ENCODE measurements around the gene CDH4. TPM values are rescaled to one million over a fixed set of nuclear protein-coding genes. Genes with fewer than 3 reads are reported as not detected.

Gene CDH4
- total RNA-seq, 2 donors from 2014 or later: 0.05 to 2.2 TPM

DNA sequence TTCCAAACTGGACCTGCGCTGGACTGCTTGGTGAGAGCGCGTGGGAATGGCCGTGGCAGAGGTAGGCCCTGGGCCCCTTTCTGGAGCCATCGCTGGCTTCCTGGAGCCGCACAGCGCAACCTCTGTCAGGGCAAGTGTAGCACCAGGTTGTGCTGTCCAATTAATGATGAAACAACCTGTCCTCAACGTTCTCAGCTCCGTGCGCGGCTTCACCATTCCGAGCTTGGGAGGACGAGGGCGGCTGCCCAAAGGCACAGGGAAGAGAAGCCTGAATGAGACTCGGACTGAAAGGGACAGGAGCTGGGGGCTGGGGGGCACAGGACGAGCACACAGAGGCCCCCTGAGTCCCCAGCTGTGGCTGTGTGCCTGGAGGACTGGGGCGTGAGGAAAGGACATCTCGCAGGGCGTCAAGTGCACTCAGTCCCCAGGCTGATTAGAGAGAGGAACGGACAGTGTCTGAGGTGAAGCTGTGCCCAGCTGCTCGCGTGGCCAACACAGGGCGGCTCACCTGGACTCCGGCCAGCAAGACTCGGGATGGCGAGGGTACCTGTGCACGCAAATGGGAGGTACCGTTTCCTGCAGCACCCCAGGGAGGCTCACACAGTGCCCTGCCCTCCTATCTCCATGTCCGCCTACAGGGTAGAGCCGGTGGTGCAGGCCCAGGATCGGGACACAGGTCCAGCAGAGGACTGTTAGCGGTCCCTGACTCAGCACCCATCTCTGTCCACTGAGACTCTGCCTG is 410.3 kb downstream of the CDH4 start:
- 89% methylated on average over 26 of the region's 32 CpGs for WGBS
- H3K27me3 ChIP-seq (replicated peaks; ENCODE audit: insufficient read depth): no peaks in the 10 kb centered on the region
- H3K9me3 ChIP-seq: no peaks in the 10 kb centered on the region
- no peaks in the 10 kb centered on the region for H3K4me1 ChIP-seq (replicated peaks)
- DNase-seq (ENCODE audit: low spot score): no peak
- intact Hi-C loops (cut with DNase I): no loop called here
- TF ChIP-seq, protein P1, sequence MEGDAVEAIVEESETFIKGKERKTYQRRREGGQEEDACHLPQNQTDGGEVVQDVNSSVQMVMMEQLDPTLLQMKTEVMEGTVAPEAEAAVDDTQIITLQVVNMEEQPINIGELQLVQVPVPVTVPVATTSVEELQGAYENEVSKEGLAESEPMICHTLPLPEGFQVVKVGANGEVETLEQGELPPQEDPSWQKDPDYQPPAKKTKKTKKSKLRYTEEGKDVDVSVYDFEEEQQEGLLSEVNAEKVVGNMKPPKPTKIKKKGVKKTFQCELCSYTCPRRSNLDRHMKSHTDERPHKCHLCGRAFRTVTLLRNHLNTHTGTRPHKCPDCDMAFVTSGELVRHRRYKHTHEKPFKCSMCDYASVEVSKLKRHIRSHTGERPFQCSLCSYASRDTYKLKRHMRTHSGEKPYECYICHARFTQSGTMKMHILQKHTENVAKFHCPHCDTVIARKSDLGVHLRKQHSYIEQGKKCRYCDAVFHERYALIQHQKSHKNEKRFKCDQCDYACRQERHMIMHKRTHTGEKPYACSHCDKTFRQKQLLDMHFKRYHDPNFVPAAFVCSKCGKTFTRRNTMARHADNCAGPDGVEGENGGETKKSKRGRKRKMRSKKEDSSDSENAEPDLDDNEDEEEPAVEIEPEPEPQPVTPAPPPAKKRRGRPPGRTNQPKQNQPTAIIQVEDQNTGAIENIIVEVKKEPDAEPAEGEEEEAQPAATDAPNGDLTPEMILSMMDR (IDR thresholded peaks at IDR 0.05): no peak
- no peaks in the 10 kb centered on the region for H3K36me3 ChIP-seq
- no peak overlapping the region for H3K4me3 ChIP-seq
- H3K27ac ChIP-seq: no peak overlapping the region

- H3K9me3 ChIP-seq: no peaks in the 10 kb centered on the region
- WGBS: 87% methylated on average over 13 of the region's 13 CpGs
- intact Hi-C loops (cut with DNase I): no loop called here
- TF ChIP-seq POLR2A (IDR thresholded peaks at IDR 0.05): no peak
- no peak for TF ChIP-seq POLR2AphosphoS5 (IDR thresholded peaks at IDR 0.05)
- TF ChIP-seq, protein P1 (IDR thresholded peaks at IDR 0.05): no peak
- H3K4me3 ChIP-seq: no peak overlapping the region
- no peak for DNase-seq (ENCODE audit: low spot score)
- H3K27ac ChIP-seq: no peak overlapping the region
- no peaks in the 10 kb centered on the region for H3K27me3 ChIP-seq (replicated peaks; ENCODE audit: insufficient read depth)
- H3K4me1 ChIP-seq (replicated peaks): no peaks in the 10 kb centered on the region
- no peaks in the 10 kb centered on the region for H3K36me3 ChIP-seq
These were observed 410.9 kb downstream of the CDH4 start for GRCh38 chr20:61662968-61663331.

DNA sequence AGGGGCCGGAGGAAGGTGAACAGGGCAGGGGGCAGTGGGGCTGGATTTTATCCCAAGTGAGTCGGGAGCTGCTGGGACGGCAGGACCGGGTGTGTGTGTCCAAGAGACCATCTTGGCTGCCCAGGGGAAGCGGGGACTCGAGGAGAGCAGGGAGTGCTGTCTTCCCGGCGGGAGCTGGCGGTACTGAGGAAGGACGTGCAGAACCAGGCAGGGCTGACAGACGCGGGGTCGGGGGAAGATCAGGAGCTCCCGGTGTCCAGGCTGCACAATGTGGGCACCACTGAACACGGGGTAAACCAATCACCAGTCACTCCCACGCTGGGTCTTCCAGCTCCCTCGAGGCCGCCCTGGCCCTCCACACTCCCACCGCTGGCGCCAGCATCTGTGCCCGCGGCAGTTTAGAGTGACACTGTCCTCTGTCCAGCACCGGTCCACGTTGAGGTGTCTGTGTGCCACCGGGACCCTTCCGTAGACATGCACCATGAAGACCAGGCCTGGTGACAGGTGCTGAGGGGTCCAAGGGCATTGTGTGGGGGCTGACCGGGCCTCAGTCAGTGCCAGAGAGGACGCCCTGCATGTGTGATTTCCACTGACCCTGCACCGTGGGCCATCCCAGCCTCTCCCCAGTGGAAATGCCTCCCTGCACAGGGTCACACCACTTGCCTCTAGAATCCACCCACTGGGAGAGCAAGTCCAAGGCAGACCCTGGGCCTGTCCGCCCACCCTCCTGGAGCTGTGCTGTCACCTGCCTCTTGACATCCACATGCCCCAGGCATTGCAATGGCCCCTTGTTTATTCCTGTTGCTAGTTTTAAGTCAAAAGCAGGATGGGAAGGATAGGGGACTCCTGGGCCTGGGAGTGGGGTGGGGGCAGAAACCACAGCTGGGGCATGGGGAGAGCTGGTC is 411.7 kb downstream of the CDH4 start:
- TF ChIP-seq POLR2A (IDR thresholded peaks at IDR 0.05) (no peak), POLR2AphosphoS5 (IDR thresholded peaks at IDR 0.05) (no peak)
- TF ChIP-seq, protein P1 (IDR thresholded peaks at IDR 0.05): no peak
- no peaks in the 10 kb centered on the region for H3K27me3 ChIP-seq (replicated peaks; ENCODE audit: insufficient read depth)

GRCh38 chr20:61664556-61665320 is 412.7 kb downstream of the CDH4 start:
- Histone ChIP-seq H3K9me3 (no peaks in the 10 kb centered on the region), H3K4me3 (no peak overlapping the region)
- TF ChIP-seq, protein P1 (IDR thresholded peaks at IDR 0.05): no peak
- no peak for TF ChIP-seq POLR2A (IDR thresholded peaks at IDR 0.05)
- TF ChIP-seq POLR2AphosphoS5 (IDR thresholded peaks at IDR 0.05): no peak

More for the DNA sequence above, 411.7 kb downstream of the CDH4 start:
- 84% methylated on average over 30 of the region's 30 CpGs for WGBS
- no peak overlapping the region for H3K4me3 ChIP-seq
- no peaks in the 10 kb centered on the region for H3K36me3 ChIP-seq
- no peaks in the 10 kb centered on the region for H3K9me3 ChIP-seq
- no peaks in the 10 kb centered on the region for H3K4me1 ChIP-seq (replicated peaks)
- H3K27ac ChIP-seq: no peak overlapping the region
- no peak for DNase-seq (ENCODE audit: low spot score)
- intact Hi-C loops (cut with DNase I): no loop called here

More at GRCh38 chr20:61664556-61665320, 412.7 kb downstream of the CDH4 start:
- intact Hi-C loops (cut with DNase I): no loop called here
- WGBS: 79% methylated on average over 20 of the region's 20 CpGs
- Histone ChIP-seq H3K27ac (no peak overlapping the region), H3K4me1 (replicated peaks) (no peaks in the 10 kb centered on the region), H3K27me3 (replicated peaks; ENCODE audit: insufficient read depth) (no peaks in the 10 kb centered on the region), H3K36me3 (no peaks in the 10 kb centered on the region)
- DNase-seq (ENCODE audit: low spot score): no peak

Data from prostate gland (tissue), 2 donors.